Measurements from ENCODE around the gene ARHGEF2. TPM values are rescaled to one million over a fixed set of nuclear protein-coding genes. Genes with fewer than 3 reads are reported as not detected.

Gene ARHGEF2
- total and polyA plus RNA-seq, 10 of the 15 experiments (the other 5 are each of a cell fraction or from before 2014, with no cell fraction given), result 8.1 to 113 (median 69.9) TPM

GRCh38 chr1:156020293-156021092 lies 42.1 kb upstream of the ARHGEF2 start, which contains the start of gene SSR2 (continued):
- TF ChIP-seq ZNF384 (IDR thresholded peaks at IDR 0.05; ENCODE audit: borderline replicate concordance, low read depth, low read length) (no peak), EGR1 (IDR thresholded peaks at IDR 0.05; ENCODE audit: borderline replicate concordance in 1 of 2, low read depth in 2 of 2, low read length in 2 of 2) (no peak), RUNX3 (IDR thresholded peaks at IDR 0.05; ENCODE audit: low read length) (peak; percentile 63), TAF1 (IDR thresholded peaks at IDR 0.05; ENCODE audit: borderline replicate concordance, low read depth, low read length) (peak; percentile 68; the same call in 1 of the 2 replicates), NFIC (IDR thresholded peaks at IDR 0.05; ENCODE audit: low read depth, low read length) (no peak), PML (IDR thresholded peaks at IDR 0.05; ENCODE audit: low read length) (0 out of 2 replicates have a peak, but pooled peaks have one; percentile 57), KDM1A (IDR thresholded peaks at IDR 0.05; ENCODE audit: borderline replicate concordance) (no peak), RAD51 (IDR thresholded peaks at IDR 0.05) (no peak), MYB (IDR thresholded peaks at IDR 0.05; ENCODE audit: borderline replicate concordance, low read depth, low read length) (no peak), NR2C1 (IDR thresholded peaks at IDR 0.05) (no peak), MTA3 (IDR thresholded peaks at IDR 0.05; ENCODE audit: borderline replicate concordance, low read length) (no peak), ZNF217 (IDR thresholded peaks at IDR 0.05) (no peak), KLF5 (IDR thresholded peaks at IDR 0.05; ENCODE audit: partially characterized antibody) (no peak), BCL3 (IDR thresholded peaks at IDR 0.05; ENCODE audit: borderline replicate concordance, insufficient read depth, low read depth, low read length, poor library complexity, severe bottlenecking) (no peak), ELK1 (IDR thresholded peaks at IDR 0.05; ENCODE audit: low read depth, low read length) (peak; percentile 72), SMARCA5 (IDR thresholded peaks at IDR 0.05) (no peak), RAD21 (IDR thresholded peaks at IDR 0.05; ENCODE audit: insufficient read depth, low read depth, low read length) (no peak), BMI1 (IDR thresholded peaks at IDR 0.05; ENCODE audit: borderline replicate concordance) (no peak)
- TF ChIP-seq, protein P1, sequence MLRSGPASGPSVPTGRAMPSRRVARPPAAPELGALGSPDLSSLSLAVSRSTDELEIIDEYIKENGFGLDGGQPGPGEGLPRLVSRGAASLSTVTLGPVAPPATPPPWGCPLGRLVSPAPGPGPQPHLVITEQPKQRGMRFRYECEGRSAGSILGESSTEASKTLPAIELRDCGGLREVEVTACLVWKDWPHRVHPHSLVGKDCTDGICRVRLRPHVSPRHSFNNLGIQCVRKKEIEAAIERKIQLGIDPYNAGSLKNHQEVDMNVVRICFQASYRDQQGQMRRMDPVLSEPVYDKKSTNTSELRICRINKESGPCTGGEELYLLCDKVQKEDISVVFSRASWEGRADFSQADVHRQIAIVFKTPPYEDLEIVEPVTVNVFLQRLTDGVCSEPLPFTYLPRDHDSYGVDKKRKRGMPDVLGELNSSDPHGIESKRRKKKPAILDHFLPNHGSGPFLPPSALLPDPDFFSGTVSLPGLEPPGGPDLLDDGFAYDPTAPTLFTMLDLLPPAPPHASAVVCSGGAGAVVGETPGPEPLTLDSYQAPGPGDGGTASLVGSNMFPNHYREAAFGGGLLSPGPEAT (IDR thresholded peaks at IDR 0.05; ENCODE audit: low read depth), result no peak
- TF ChIP-seq, protein P2, sequence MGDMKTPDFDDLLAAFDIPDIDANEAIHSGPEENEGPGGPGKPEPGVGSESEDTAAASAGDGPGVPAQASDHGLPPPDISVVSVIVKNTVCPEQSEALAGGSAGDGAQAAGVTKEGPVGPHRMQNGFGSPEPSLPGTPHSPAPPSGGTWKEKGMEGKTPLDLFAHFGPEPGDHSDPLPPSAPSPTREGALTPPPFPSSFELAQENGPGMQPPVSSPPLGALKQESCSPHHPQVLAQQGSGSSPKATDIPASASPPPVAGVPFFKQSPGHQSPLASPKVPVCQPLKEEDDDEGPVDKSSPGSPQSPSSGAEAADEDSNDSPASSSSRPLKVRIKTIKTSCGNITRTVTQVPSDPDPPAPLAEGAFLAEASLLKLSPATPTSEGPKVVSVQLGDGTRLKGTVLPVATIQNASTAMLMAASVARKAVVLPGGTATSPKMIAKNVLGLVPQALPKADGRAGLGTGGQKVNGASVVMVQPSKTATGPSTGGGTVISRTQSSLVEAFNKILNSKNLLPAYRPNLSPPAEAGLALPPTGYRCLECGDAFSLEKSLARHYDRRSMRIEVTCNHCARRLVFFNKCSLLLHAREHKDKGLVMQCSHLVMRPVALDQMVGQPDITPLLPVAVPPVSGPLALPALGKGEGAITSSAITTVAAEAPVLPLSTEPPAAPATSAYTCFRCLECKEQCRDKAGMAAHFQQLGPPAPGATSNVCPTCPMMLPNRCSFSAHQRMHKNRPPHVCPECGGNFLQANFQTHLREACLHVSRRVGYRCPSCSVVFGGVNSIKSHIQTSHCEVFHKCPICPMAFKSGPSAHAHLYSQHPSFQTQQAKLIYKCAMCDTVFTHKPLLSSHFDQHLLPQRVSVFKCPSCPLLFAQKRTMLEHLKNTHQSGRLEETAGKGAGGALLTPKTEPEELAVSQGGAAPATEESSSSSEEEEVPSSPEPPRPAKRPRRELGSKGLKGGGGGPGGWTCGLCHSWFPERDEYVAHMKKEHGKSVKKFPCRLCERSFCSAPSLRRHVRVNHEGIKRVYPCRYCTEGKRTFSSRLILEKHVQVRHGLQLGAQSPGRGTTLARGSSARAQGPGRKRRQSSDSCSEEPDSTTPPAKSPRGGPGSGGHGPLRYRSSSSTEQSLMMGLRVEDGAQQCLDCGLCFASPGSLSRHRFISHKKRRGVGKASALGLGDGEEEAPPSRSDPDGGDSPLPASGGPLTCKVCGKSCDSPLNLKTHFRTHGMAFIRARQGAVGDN (IDR thresholded peaks at IDR 0.05), result no peak
- TF ChIP-seq, protein P3, sequence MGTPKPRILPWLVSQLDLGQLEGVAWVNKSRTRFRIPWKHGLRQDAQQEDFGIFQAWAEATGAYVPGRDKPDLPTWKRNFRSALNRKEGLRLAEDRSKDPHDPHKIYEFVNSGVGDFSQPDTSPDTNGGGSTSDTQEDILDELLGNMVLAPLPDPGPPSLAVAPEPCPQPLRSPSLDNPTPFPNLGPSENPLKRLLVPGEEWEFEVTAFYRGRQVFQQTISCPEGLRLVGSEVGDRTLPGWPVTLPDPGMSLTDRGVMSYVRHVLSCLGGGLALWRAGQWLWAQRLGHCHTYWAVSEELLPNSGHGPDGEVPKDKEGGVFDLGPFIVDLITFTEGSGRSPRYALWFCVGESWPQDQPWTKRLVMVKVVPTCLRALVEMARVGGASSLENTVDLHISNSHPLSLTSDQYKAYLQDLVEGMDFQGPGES (IDR thresholded peaks at IDR 0.05), result 0 out of 2 replicates have a peak, but pooled peaks have one; percentile 21

Measured in GM12878 (cell line).